NCI-H1417 (cell line): ENCODE measurements around the gene ALG1.
"Not testable (repeated sequence)": the region's sequence is repeated elsewhere in the genome, so short reads cannot be mapped to it uniquely, and the experiment has no call there.

Experiments used
- DNase-seq, 3 experiments: peaks; one replicate each; lab custom pipeline; 2025; lab: John Stamatoyannopoulos, UW

Gene ALG1

GRCh38 chr16:5098221-5099159 lies 26.8 kb downstream of the ALG1 start:
- peak; percentile 4 to 60 (median 53) for DNase-seq

- DNase-seq: not testable (repeated sequence)
Observed at GRCh38 chr16:5099174-5099573, 27.5 kb downstream of the ALG1 start.

GRCh38 chr16:5103296-5104032 lies 31.8 kb downstream of the ALG1 start:
- DNase-seq: peak in 1 of 3 experiments; percentile 34

- peak in 1 of 3 experiments; percentile 19 for DNase-seq
Observed at GRCh38 chr16:5105039-5105438, 33.4 kb downstream of the ALG1 start.

- DNase-seq: no peak
Observed at GRCh38 chr16:5108505-5109158, 37.0 kb downstream of the ALG1 start.

- DNase-seq: not testable (repeated sequence)
Observed at GRCh38 chr16:5110933-5111332, 39.3 kb downstream of the ALG1 start.

GRCh38 chr16:5116780-5117295 lies 45.2 kb downstream of the ALG1 start:
- DNase-seq: not testable (repeated sequence)

GRCh38 chr16:5117300-5118087 lies 45.9 kb downstream of the ALG1 start:
- DNase-seq: peak; percentile 70 to 84 (median 82)

GRCh38 chr16:5131467-5132004 lies 59.9 kb downstream of the ALG1 start:
- DNase-seq: not testable (repeated sequence)

- peak in 1 of 3 experiments; percentile 4 for DNase-seq
Observed at GRCh38 chr16:5132915-5133600, 61.4 kb downstream of the ALG1 start.

GRCh38 chr16:5134739-5135452 lies 63.3 kb downstream of the ALG1 start:
- DNase-seq: not testable (repeated sequence)
